ENCODE data around the gene INF2.
A peak's percentile ranks its signal among the peaks of the same experiment; 100 is the strongest.

The INF2 gene

GRCh38 chr14:104734991-104735779, 45.8 kb downstream of the INF2 start:
- TF ChIP-seq CTCF (IDR thresholded peaks at IDR 0.05; ENCODE audit: low read depth, low read length, missing control alignments), result no peak
- H3K27ac ChIP-seq, result no peak overlapping the region
- in situ Hi-C loops (cut with HindIII; ENCODE audit: low pct_ligation_motif_present, low sequenced_read_pairs), result no loop called here
- no peaks in the 10 kb centered on the region for H3K36me3 ChIP-seq (replicated peaks)
- no peak for DNase-seq
- no peaks in the 10 kb centered on the region for H3K27me3 ChIP-seq (replicated peaks)
- no peak overlapping the region for H3K4me3 ChIP-seq (ENCODE audit: low read depth, low read length)

DNA sequence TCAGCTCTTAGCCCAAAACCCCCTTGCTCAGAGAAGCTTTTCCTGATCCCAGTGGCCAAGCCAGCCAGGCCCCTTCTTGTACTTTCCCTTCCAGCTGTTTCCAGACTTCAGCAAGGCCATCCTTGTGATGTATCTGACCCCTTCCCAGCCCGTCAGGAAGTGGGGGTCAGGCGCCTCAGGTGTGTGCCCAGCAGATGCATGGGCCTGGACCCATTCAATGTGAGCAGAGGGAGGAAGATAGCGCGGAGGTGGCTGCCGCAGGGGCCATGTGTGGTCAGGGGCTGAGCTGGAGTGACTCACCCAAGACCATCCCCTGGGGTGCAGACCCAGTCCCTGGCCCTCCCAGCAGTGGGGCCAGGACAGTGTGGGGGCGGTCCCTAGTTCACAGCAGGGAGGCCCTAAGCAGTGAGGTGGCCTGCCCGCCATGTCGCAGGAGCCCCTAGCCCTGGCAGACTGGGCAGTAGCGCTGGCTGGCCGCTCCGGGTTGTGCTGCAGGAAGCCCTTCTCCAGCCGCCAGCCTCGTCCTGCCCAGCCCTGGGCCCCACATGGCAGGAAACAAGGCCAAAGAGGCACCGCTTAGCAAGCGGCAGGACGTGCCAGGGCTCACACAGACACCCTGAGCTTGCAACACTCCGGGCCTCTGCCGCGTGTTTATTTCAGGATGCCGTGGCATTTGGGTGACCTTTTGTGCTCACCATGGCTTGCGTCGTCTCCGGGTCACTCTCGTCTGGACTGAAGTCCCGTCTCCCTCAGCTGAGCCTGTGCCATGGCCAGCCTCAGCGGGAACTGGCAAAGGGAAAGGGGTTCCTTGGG, 46.6 kb downstream of the INF2 start:
- Histone ChIP-seq H3K27me3 (replicated peaks) (no peaks in the 10 kb centered on the region), H3K36me3 (replicated peaks) (no peaks in the 10 kb centered on the region), H3K4me3 (ENCODE audit: low read depth, low read length) (no peak overlapping the region), H3K27ac (no peak overlapping the region)
- TF ChIP-seq CTCF (IDR thresholded peaks at IDR 0.05; ENCODE audit: low read depth, low read length, missing control alignments), result no peak
- peak; percentile 36 for DNase-seq
- in situ Hi-C loops (cut with HindIII; ENCODE audit: low pct_ligation_motif_present, low sequenced_read_pairs), result no loop called here

- H3K27ac ChIP-seq, result no peak overlapping the region
- TF ChIP-seq CTCF (IDR thresholded peaks at IDR 0.05; ENCODE audit: low read depth, low read length, missing control alignments), result no peak
- DNase-seq, result no peak
- in situ Hi-C loops (cut with HindIII; ENCODE audit: low pct_ligation_motif_present, low sequenced_read_pairs), result no loop called here
- no peak overlapping the region for H3K4me3 ChIP-seq (ENCODE audit: low read depth, low read length)
- H3K36me3 ChIP-seq (replicated peaks), result no peaks in the 10 kb centered on the region
- no peaks in the 10 kb centered on the region for H3K27me3 ChIP-seq (replicated peaks)
Measured at GRCh38 chr14:104738375-104739019, 49.1 kb downstream of the INF2 start.

DNA sequence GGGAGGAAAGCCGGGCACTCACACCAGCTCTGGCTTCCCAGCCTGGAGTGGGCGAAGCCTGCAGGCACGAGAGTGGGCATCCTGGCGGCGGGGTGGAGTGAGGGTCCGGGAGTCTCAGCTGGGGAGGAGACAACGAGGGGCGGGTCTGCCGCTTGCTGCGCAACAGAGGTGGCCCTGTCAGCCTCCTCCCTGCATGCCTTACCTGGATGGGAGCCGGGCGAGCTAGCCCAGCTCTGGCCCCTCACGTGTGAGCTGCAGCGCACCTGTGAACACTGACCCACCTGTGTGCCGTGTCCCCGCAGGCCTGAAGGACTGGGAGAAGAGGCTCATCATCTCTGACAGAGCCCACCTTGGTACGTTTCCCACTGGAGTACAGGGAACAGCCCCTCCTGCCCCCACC, 49.6 kb downstream of the INF2 start:
- H3K27me3 ChIP-seq (replicated peaks), result no peaks in the 10 kb centered on the region
- DNase-seq, result no peak
- in situ Hi-C loops (cut with HindIII; ENCODE audit: low pct_ligation_motif_present, low sequenced_read_pairs), result no loop called here
- TF ChIP-seq CTCF (IDR thresholded peaks at IDR 0.05; ENCODE audit: low read depth, low read length, missing control alignments), result no peak
- H3K27ac ChIP-seq, result no peak overlapping the region
- H3K4me3 ChIP-seq (ENCODE audit: low read depth, low read length), result no peak overlapping the region
- H3K36me3 ChIP-seq (replicated peaks), result no peaks in the 10 kb centered on the region

- Histone ChIP-seq H3K27ac (no peak overlapping the region), H3K4me3 (ENCODE audit: low read depth, low read length) (no peak overlapping the region), H3K36me3 (replicated peaks) (no peaks in the 10 kb centered on the region), H3K27me3 (replicated peaks) (no peaks in the 10 kb centered on the region)
- TF ChIP-seq CTCF (IDR thresholded peaks at IDR 0.05; ENCODE audit: low read depth, low read length, missing control alignments), result no peak
- no peak for DNase-seq
- in situ Hi-C loops (cut with HindIII; ENCODE audit: low pct_ligation_motif_present, low sequenced_read_pairs), result no loop called here
Measured at GRCh38 chr14:104739546-104740516, 50.4 kb downstream of the INF2 start.
